ENCODE data around the gene UNC45A.

Gene UNC45A

DNA sequence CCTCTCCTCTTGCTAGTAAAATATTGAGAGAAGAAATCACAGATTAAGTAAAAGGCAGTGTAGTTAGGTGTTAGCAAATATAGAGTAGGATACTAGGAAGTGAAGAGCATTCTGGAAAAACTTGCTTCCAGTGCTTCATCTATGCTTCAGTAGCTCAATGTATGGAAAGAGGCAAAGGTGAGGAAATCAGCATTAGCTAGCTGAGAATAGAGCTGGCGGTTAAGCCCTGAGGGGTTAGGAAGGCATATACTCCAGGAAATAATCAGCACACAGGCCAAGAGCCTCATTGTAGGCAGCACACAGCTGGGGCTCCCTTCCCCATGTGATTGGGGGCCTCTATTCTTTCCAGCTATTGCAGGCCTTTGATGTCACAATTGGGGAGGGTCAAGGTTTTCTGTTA, 33.3 kb downstream of the UNC45A start:
- no peak for DNase-seq

DNA sequence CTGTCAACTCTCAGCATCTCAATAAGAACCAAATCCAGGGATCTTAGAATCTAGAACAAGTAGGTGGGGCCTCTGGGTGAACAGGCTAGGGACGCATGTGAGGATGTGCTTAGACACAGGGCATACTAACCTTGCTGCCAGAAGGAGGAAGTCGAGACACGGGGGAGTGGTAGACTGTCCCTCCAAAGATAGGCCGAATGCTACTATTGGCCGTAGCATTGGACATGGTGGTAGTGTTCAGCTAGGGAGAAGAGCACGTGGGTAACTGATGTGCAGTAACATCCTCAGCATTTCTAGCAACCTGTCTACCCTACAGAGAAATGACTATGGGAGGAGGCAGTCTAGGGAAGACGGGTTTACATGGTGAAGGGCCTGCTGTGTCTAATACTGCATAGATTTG, 35.2 kb downstream of the UNC45A start:
- DNase-seq = no peak

- no peak for DNase-seq
Measured at GRCh38 chr15:90972133-90972532, 37.0 kb downstream of the UNC45A start.

DNA sequence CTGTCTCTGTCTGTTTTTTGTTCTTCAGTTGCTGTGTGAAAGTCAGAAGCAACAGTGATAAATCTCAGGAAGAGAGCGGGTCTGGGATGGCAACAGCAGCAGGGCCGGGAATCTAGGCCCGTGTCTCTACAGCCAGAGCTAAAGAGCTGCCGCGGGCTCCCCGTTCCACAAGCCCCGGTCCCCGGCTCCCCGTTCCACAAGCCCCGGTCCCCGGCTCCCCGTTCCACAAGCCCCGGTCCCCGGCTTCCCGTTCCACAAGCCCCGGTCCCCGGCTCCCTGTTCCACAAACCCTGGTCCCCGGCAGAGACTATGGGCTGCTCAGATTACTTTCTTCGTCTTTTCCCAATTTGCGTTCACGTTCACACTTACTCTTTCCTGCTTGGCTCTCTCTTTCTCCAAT, 39.1 kb downstream of the UNC45A start:
- no peak for DNase-seq

DNA sequence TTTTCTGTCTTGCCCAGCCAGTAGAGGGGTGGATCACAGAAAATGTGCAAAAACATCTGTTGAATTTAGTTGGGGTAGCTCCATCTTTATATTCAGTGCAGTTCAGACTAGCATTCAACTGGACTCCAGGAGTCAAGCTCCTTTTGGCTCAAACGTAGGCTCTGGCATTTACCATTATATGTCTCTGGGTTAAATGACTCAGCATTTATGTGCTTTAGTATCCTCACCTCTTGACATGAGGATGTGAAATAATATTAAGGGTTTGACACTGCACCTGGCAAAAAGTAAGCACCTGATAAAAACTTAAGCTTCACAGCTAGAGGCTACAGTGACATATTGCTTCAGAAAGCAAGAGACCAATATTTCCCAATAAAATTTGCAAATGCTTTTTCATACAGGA, 44.5 kb downstream of the UNC45A start:
- no peak for DNase-seq

- no peak for DNase-seq
Measured at GRCh38 chr15:90981681-90982080, 46.6 kb downstream of the UNC45A start.

DNA sequence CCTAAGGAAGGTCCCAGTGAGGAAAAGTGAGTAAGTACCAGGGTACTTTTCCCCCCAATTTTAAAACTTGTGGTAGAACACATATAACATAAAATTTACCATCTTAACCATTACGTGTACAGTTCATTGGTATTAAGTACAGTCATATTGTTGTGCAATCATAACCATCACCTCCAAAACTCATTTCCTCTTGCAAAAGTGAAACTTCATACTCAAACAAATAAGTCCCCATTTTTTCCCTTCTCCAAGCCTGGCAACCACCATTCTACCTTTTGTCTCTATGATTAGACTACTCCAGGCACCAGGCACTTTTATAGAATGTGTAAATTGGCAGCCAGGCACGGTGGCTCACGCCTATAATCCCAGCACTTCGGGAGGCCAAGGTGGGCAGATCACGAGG, 47.0 kb downstream of the UNC45A start:
- DNase-seq = no peak

DNA sequence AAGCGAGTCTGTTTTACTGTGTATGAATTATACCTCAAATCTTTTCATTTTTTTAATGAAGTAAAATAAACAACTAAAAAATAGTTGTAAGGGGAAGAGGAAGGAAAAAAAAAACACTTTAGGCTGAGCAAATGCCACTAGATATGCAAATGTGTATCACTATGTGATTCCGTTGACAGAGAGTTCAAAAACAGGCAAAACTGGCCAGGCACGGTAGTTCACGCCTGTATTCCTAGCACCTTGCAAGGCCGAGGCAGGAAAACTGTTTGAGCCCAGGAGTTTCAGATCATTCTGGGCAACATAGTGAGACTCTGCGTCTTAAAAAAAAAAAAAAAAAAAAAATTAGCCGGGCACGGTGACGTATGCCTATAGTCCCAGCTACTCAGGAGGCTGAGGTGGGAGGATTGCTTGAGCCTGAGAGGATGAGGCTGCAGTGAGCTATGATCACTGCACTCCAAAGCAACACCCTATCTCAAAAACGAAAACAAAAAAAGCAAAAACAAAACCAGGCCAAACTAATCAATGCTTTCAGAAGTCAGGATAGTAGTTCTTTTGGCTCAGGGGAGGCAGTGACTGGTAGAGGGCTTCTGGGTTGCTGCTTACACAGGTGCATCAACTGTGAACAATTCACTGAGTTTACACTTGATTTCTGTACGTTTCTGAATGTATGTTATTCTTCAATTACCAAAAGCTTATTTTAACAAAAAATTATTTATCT, 51.9 kb downstream of the UNC45A start:
- no peak for DNase-seq

DNA sequence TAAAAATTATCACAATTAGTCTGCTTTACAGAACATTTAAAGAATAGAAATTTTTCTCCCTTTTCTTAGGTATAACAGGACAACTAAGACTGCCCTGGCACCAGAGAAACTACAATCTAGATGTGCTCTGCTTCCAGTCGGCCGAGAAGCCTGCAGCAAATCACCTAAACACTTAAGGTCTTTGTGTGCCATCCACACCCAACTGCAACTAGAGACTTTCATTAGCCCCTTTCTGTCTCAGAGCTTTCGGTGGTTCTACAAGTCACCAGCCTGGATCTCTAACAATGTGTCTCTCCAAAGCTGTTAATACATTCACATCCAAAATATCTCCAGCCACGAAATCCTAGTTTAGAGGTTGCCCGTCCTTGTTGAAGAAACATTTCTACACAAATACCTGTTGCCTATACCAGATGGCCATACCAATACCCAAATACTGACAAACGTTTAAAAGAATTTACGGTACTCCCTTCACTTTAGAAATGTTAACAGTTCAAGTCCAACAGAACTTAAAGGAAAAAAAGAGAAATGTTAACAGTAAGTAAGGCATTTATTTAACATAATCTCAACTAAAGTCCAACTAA, 52.6 kb downstream of the UNC45A start:
- DNase-seq = no peak

- no peak for DNase-seq
Measured at GRCh38 chr15:90988296-90988695, 53.2 kb downstream of the UNC45A start.

DNA sequence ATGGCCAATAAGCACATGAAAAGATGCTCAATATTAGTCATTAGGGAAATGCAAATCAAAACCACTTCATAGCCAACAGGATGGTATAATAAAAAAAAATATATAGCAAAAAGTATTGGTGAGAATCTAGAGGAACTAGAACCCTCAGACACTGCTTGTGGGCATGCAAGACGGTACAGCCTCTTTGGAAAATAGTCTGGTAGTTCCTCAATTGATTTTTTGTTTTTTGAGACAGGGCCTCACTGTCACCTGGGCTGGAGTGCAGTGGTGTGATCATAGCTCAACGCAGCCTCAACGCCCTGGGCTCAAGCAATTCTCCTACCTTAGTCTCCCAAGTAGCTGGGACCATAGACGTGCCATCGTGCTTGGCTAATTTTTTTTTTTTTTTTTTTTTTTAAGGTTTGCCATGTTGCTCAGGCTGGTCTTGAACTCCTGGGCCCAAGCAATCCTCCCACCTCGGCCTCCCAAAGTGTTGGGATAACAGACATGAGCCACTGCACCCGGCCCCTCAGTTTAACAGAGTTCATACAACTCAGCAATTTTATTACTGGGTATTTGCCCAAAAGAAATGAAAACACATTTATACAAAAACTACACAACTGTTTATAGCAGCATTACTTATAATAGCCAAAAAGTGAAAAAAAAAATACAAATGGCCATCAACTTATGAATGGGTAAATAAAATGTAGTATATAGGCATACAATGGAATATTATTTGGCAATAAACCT, 54.1 kb downstream of the UNC45A start:
- DNase-seq = no peak

- DNase-seq = no peak
Measured at GRCh38 chr15:90990446-90990845, 55.4 kb downstream of the UNC45A start.

- DNase-seq = no peak
Measured at GRCh38 chr15:90991587-90992285, 56.7 kb downstream of the UNC45A start.

DNA sequence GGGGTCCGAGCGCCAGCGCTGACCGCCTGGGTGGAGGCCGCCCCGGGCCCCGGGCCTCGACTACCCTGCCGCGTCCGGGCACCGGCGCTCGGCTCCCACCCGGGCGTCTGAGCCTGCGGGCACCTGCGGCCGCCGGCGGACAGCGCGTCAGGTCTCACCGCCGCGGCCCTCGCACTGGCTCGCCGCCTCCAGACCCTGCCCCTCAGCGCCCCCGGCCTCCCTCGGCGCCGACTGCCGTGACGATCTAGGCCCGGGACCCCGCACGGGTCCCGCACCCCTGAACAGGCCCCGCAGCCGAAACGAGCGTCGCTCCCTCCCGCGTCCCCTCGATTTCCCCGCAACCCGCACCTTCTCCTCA, 59.0 kb downstream of the UNC45A start:
- no peak for DNase-seq

DNA sequence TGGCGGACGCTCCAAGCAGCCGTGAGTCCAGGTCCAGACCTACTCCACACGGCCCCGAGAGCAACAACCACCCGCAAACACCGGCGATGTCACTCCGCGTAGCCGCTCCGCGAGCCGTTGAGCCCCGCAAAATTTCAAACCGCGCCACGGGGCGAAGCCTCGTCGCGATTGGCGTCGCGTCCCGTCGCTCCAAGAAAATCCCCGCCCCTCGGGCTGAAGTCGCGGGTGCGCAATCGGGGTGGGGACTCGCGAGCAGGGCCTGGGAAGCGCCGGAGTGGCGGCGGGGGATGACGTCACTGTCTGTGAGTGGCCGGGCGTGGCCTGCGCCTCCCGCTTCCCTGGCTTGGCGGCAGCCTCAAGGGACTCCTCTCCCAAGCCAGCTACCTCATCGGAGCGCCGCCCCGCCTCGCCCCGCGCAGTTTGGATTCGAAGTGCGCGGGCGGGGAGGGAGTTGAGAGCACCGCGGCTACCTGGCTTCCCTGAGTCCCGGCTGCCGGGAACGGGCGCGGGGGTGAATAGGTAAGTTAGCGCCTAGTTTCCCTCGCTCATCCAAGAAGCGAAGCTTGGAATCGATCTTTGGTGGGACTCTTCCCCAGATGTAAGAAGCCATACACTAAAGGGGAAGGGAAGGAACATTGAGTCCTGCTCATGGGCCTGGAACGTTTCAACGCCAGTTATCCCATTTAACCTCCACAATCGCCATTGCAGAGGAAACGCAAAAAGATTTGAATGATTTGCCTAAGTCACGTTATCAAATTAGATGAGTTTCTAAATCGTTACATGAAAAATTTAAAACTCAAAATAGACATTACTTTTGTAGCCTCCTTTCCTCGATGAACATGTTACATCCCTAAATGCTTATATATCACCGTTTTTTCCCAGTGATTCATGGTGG, 59.6 kb downstream of the UNC45A start, which contains the start of gene PRC1:
PRC1 (minus strand) TSS at position 119 of the 895 bp plus-strand sequence; CDS start at position 1, 118 bp downstream.
- DNase-seq = peak; percentile 97

- no peak for DNase-seq
Measured at GRCh38 chr15:90998737-90999136, 63.7 kb downstream of the UNC45A start.

- no peak for DNase-seq
Measured at GRCh38 chr15:91001209-91001608, 66.1 kb downstream of the UNC45A start.

Measured in activated naive CD4-positive, alpha-beta T cell treated with Interleukin-2 at 50 U/mL for 16 hours (primary cell).